ENCODE measurements around the gene KLK2. TPM values are rescaled to one million over a fixed set of nuclear protein-coding genes. Genes with fewer than 3 reads are reported as not detected.

Gene KLK2
- total and polyA plus RNA-seq, 2 of the 8 experiments (the other 6 are each of a cell fraction or from before 2014, with no cell fraction given) = 0.20 TPM; not detected in 1

- H2BK120ac ChIP-seq (replicated peaks; ENCODE audit: low read depth, low read length) = no peak overlapping the region
- no peak overlapping the region for H2BK20ac ChIP-seq (ENCODE audit: low read length)
- H4K5ac ChIP-seq (ENCODE audit: insufficient read length, low read depth, low read length) = no peak overlapping the region
- no peak overlapping the region for H2BK15ac ChIP-seq (ENCODE audit: low read length)
- H4K91ac ChIP-seq (replicated peaks; ENCODE audit: insufficient read length, low read length) = no peak overlapping the region
- H2BK5ac ChIP-seq (ENCODE audit: low read depth, low read length) = no peak overlapping the region
- H3K18ac ChIP-seq (ENCODE audit: extremely low read depth, low read length) = no peak overlapping the region
- H2AFZ ChIP-seq (ENCODE audit: low read length) = no peak overlapping the region
- H3K36me3 ChIP-seq (ENCODE audit: control insufficient read depth in 2 of 4, insufficient read depth in 4 of 4, low read length in 3 of 4) = no peaks in the 10 kb centered on the region
- H3K4me2 ChIP-seq (ENCODE audit: insufficient read depth in 1 of 2, low read depth in 2 of 2, low read length in 2 of 2) = no peak overlapping the region
- H3K79me2 ChIP-seq (ENCODE audit: control insufficient read depth in 1 of 2, insufficient read depth in 2 of 2, low read length in 2 of 2) = no peaks in the 10 kb centered on the region
- H3K27me3 ChIP-seq (replicated peaks in 1 of 4; ENCODE audit: control insufficient read depth in 3 of 4, extremely low read depth in 1 of 4, insufficient read depth in 3 of 4, low read length in 3 of 4) = no peaks in the 10 kb centered on the region
- H3K23me2 ChIP-seq (ENCODE audit: low read depth, low read length) = no peaks in the 10 kb centered on the region
- no peaks in the 10 kb centered on the region for H3K79me1 ChIP-seq (ENCODE audit: low read depth, low read length)
- H3K4ac ChIP-seq (replicated peaks; ENCODE audit: insufficient read length, low read depth, low read length) = no peak overlapping the region
- FAIRE-seq (no peak), DNase-seq (ENCODE audit: low read depth in 1 of 2, low spot score in 2 of 2) (no peak)
- ChIA-PET POLR2A (ENCODE audit: partially characterized antibody) (no interaction called here), CTCF (ENCODE audit: partially characterized antibody) (interaction anchor here (1.5 kb wide), 2 partner anchors 16 to 235 kb away, joined by 5 read pairs; no protein-coding TSS in a partner anchor)
- no peak overlapping the region for H3K27ac ChIP-seq (ENCODE audit: low read depth, low read length)
- 87% methylated on average over 4 of the region's 4 CpGs; no CpG with 5 or more reads in 1 of the 2 experiments for WGBS, 2 experiments (ENCODE audit: extremely low coverage in 1 of 2, insufficient coverage in 1 of 2, insufficient read length in 1 of 2, insufficient replicate concordance in 2 of 2, low coverage in 1 of 2, low lambda C conversion rate in 2 of 2, missing lambda C conversion rate in 1 of 2)
- peaks cover 0 to 4% of the 10 kb centered on the region in 2 experiments; a peak in 2 of 4 replicates for H3K9me3 ChIP-seq (ENCODE audit: insufficient read depth in 2 of 2, low read depth in 1 of 2, low read length in 1 of 2)
- no peak overlapping the region for H3K14ac ChIP-seq (ENCODE audit: insufficient read length)
- H3K4me3 ChIP-seq (ENCODE audit: extremely low read depth in 1 of 4, insufficient read depth in 2 of 4, low read depth in 3 of 4, low read length in 4 of 4) = no peak overlapping the region
- H4K20me1 ChIP-seq (replicated peaks in 1 of 2; ENCODE audit: control insufficient read depth in 1 of 2, insufficient read depth in 2 of 2, low read length in 2 of 2) = no peaks in the 10 kb centered on the region
- H4K8ac ChIP-seq (ENCODE audit: extremely low read depth, insufficient read depth, low read length) = no peak overlapping the region
- H3K4me1 ChIP-seq (replicated peaks in 1 of 4; ENCODE audit: control insufficient read depth in 3 of 4, insufficient read depth in 4 of 4, low read length in 3 of 4) = peaks cover 0 to 14% (median 6%) of the 10 kb centered on the region in 4 experiments; a peak in 5 of 7 replicates
- no peak overlapping the region for H3K56ac ChIP-seq (replicated peaks; ENCODE audit: insufficient read length, low read depth, low read length)
- H2BK12ac ChIP-seq (ENCODE audit: low read depth, low read length) = no peak overlapping the region
- no peak overlapping the region for H2AK5ac ChIP-seq (ENCODE audit: low read depth, low read length)
- H3K9ac ChIP-seq (replicated peaks in 1 of 4; ENCODE audit: extremely low read depth in 1 of 4, low read depth in 3 of 4, low read length in 3 of 4) = no peak overlapping the region
- H3K23ac ChIP-seq (ENCODE audit: insufficient read length) = no peak overlapping the region
- TF ChIP-seq PHF8 (conservative IDR thresholded peaks at IDR 0.05; ENCODE audit: low read depth, low read length) = no peak
- no peak for TF ChIP-seq CHD2 (IDR thresholded peaks at IDR 0.05; ENCODE audit: low read length)
- no peak for TF ChIP-seq NRF1 (IDR thresholded peaks at IDR 0.05; ENCODE audit: low read depth, low read length)
- no peak for TF ChIP-seq RBBP5 (IDR thresholded peaks at IDR 0.05; ENCODE audit: borderline replicate concordance, low read depth, low read length)
- TF ChIP-seq ATF3 (IDR thresholded peaks at IDR 0.05; ENCODE audit: insufficient read depth, low read depth, low read length) = no peak
- no peak for TF ChIP-seq EP300 (IDR thresholded peaks at IDR 0.05; ENCODE audit: borderline replicate concordance in 1 of 2, low read depth in 2 of 2, low read length in 2 of 2)
- no peak for TF ChIP-seq RNF2 (IDR thresholded peaks at IDR 0.05; ENCODE audit: borderline replicate concordance, low read depth, low read length, missing control alignments, poor library complexity, severe bottlenecking)
- TF ChIP-seq POLR2A (IDR thresholded peaks at IDR 0.05; ENCODE audit: control extremely low read depth in 1 of 2, low read depth in 2 of 2, low read length in 2 of 2) = no peak
- TF ChIP-seq EGR1 (IDR thresholded peaks at IDR 0.05; ENCODE audit: borderline replicate concordance, low read depth, low read length) = no peak
- no peak for TF ChIP-seq YY1 (IDR thresholded peaks at IDR 0.05; ENCODE audit: low read depth, low read length)
- no peak for TF ChIP-seq BACH1 (IDR thresholded peaks at IDR 0.05; ENCODE audit: low read length)
- no peak for TF ChIP-seq NANOG (IDR thresholded peaks at IDR 0.05; ENCODE audit: insufficient read depth, low read depth, low read length, poor library complexity, severe bottlenecking)
- TF ChIP-seq KDM4A (IDR thresholded peaks at IDR 0.05; ENCODE audit: low read depth, low read length, severe bottlenecking) = no peak
- TF ChIP-seq CBX8 (IDR thresholded peaks at IDR 0.05; ENCODE audit: borderline replicate concordance, low read depth, low read length) = no peak
Measured at GRCh38 chr19:50859849-50860248, 13.4 kb upstream of the KLK2 start.
